Glutamatergic neuron (in vitro differentiated cells): ENCODE data around the gene TRIO. TPM values are rescaled to one million over a fixed set of nuclear protein-coding genes. Genes with fewer than 3 reads are reported as not detected.
A peak's percentile ranks its signal among the peaks of the same experiment; 100 is the strongest.

Experiments
- DNase-seq: peaks from one replicate; pipeline ENCODE4 v3.0.0; 2022
- H3K27ac Mint-ChIP-seq: one replicate; pipeline ENCODE4 v1.8.0; 2020; ENCODE audit warnings: mild to moderate bottlenecking, mixed read lengths, inconsistent platforms; ENCODE audit not compliant: unreplicated experiment
- H3K27me3 Mint-ChIP-seq: one replicate; pipeline ENCODE4 v1.8.0; 2020; ENCODE audit warnings: mild to moderate bottlenecking, moderate library complexity, mixed read lengths, inconsistent platforms; ENCODE audit not compliant: unreplicated experiment
- H3K36me3 Mint-ChIP-seq: one replicate; pipeline ENCODE4 v1.8.0; 2020; ENCODE audit warnings: mild to moderate bottlenecking, mixed read lengths, inconsistent platforms; ENCODE audit not compliant: unreplicated experiment
- H3K4me1 Mint-ChIP-seq: one replicate; pipeline ENCODE4 v1.8.0; 2020; ENCODE audit warnings: mild to moderate bottlenecking, low read depth, mixed read lengths, inconsistent platforms; ENCODE audit not compliant: unreplicated experiment
- H3K4me3 Mint-ChIP-seq: one replicate; pipeline ENCODE4 v1.8.0; 2020; ENCODE audit warnings: mild to moderate bottlenecking, mixed read lengths, inconsistent platforms; ENCODE audit not compliant: unreplicated experiment
- H3K9me3 Mint-ChIP-seq: one replicate; pipeline ENCODE4 v1.8.0; 2020; ENCODE audit warnings: mild to moderate bottlenecking, moderate library complexity, mixed read lengths, inconsistent platforms; ENCODE audit not compliant: unreplicated experiment
- total RNA-seq: library from RNA; stranded (reverse); fragmentation: NEBNext Ultra II Directional; extraction: Animal tissue kit (Norgen Biotek cat#: 25700); gene quantifications from one replicate; pipeline ENCODE4 v1.2.1, GENCODE V29; 2021; ENCODE audit not compliant: unreplicated experiment
- TF ChIP-seq, protein P1 (sequence below): fragments of 200-600 bp; sonication (generic); IDR thresholded peaks from one replicate; pipeline ENCODE4 v1.5.0; 2021; ENCODE audit not compliant: partially characterized antibody, unreplicated experiment

The TRIO gene
- total RNA-seq, 1 donor from 2014 or later, result 281 TPM

DNA sequence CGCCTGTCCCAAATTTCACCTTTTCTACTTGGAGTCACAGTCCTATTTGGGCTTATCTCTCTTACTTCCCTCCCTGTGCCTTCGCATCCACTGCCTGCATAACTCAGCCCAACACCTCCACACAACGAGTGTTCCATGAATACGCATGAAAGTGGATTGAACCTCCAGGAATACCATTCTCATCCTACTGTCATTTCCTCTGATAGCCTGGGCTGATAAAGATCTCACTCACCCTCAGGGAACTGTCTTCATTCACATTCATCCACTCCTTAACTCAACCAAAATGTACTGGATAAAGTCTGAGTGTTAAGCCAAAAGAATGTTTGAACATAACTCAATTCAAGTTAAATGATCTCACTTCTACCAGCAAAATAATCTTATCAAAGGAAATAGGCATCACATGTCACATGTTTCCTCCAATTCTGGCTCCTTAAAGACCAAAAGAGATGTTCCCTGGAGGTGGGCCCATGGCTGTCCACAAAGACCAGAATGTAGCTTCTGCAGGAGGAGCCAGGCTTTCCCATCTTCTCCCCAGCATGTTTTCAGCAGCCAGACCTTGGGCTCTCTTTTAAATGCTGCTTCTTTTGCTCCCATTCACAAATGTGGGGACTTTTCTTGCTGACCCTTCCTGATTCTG lies 28.4 kb upstream of the TRIO start:
- no peaks in the 10 kb centered on the region for H3K27me3 Mint-ChIP-seq
- H3K9me3 Mint-ChIP-seq, result no peaks in the 10 kb centered on the region
- no peak overlapping the region for H3K4me3 Mint-ChIP-seq
- H3K27ac Mint-ChIP-seq, result no peak overlapping the region
- H3K36me3 Mint-ChIP-seq, result no peaks in the 10 kb centered on the region
- TF ChIP-seq, protein P1, sequence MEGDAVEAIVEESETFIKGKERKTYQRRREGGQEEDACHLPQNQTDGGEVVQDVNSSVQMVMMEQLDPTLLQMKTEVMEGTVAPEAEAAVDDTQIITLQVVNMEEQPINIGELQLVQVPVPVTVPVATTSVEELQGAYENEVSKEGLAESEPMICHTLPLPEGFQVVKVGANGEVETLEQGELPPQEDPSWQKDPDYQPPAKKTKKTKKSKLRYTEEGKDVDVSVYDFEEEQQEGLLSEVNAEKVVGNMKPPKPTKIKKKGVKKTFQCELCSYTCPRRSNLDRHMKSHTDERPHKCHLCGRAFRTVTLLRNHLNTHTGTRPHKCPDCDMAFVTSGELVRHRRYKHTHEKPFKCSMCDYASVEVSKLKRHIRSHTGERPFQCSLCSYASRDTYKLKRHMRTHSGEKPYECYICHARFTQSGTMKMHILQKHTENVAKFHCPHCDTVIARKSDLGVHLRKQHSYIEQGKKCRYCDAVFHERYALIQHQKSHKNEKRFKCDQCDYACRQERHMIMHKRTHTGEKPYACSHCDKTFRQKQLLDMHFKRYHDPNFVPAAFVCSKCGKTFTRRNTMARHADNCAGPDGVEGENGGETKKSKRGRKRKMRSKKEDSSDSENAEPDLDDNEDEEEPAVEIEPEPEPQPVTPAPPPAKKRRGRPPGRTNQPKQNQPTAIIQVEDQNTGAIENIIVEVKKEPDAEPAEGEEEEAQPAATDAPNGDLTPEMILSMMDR, result no peak
- peaks cover 6% of the 10 kb centered on the region for H3K4me1 Mint-ChIP-seq
- DNase-seq, result no peak

DNA sequence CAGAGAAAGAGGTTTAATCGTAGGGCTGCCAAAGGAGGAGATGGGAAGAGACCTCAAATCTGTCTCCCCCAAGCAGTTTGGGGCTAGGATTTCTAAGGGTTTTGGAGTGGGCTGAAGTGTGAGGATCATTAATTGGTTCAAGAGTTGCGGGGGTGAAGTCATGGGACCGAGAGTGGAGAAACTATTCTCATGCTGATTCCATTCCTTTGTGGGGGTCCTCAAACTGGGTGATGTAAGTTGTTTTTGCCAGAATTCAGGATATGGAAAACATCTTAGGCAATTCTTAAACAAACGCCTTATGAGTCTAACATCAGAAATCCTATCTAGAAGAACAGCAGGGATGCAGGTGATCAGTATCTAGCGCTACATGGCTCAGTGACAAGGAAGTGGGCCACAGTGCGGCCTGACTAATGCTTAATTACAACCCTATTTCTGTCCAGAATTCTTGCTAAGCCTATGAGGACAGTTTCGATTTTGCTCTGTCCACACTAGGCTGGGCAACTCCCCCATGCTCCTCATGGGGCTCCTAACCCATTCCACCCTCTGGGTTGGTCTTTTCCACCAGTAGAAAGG lies 27.7 kb upstream of the TRIO start:
- no peak overlapping the region for H3K27ac Mint-ChIP-seq

DNA sequence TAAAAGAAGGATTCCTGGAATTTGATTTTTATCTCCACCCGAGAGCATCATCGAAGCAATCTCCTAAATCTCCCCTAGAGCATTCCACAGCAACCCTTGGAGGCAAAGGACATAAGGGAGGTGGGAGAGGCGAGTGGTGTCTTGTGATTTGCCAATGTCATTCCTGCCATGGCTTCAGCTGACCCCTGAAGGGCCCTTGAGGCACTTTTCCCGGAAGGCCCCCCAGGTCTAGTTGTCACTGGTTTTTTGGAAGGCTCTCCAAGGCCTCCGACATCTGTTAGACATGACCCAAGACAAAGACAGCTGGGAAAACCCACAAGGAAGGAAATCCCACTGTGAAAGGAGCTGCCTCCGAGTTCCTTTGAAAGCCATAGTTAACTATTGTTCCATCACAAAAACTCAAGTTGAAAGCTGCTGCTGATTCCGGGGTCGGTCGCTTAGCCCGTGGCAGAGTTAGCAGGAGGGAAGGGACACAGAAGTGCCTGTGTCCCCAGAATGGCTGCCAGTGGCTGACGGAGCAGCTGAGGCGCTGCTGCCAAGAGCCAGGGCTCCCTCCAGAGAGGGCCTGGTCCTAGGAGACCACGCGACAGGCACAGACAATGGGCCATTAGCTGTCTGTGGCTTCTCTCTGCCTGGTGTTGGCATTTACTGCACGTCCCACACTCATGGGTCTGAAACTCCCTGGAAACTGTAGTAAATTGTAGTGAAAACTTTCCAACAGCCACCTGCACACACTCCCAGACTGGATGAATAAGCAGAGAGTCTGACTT lies 24.4 kb upstream of the TRIO start:
- TF ChIP-seq, protein P1, result no peak
- Mint-ChIP-seq H3K36me3 (no peaks in the 10 kb centered on the region), H3K27me3 (no peaks in the 10 kb centered on the region), H3K9me3 (no peaks in the 10 kb centered on the region), H3K4me1 (peaks cover 12% of the 10 kb centered on the region), H3K4me3 (no peak overlapping the region), H3K27ac (no peak overlapping the region)
- DNase-seq, result peak; percentile 36

More for the DNA sequence above, 27.7 kb upstream of the TRIO start:
- no peak for DNase-seq
- H3K36me3 Mint-ChIP-seq, result no peaks in the 10 kb centered on the region
- no peak overlapping the region for H3K4me3 Mint-ChIP-seq
- TF ChIP-seq, protein P1, result no peak
- H3K9me3 Mint-ChIP-seq, result no peaks in the 10 kb centered on the region
- peaks cover 6% of the 10 kb centered on the region for H3K4me1 Mint-ChIP-seq
- no peaks in the 10 kb centered on the region for H3K27me3 Mint-ChIP-seq

DNA sequence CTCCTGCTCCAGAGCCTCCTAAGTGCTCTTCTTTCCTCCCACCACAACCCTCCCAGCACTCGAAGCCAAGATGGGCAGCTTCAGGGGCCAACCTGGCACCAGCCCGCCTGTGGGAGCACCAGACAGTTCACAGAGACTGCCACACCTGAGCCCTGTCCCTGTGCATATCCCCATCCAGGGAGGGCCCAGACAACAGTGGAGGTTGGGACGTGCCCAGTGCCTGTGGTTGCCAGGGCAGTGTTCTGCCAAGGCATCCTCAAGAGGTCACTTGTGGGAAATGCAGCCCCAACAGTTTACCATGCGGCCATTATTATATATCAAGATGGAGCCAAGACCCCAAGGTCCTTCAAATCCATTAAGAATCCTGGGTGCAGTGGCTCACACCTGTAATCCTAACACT lies 23.0 kb upstream of the TRIO start:
- Mint-ChIP-seq H3K27ac (no peak overlapping the region), H3K27me3 (no peaks in the 10 kb centered on the region)

More for the DNA sequence above, 23.0 kb upstream of the TRIO start:
- TF ChIP-seq, protein P1, result no peak
- peaks cover 3% of the 10 kb centered on the region for H3K9me3 Mint-ChIP-seq
- H3K36me3 Mint-ChIP-seq, result no peaks in the 10 kb centered on the region
- peaks cover 12% of the 10 kb centered on the region for H3K4me1 Mint-ChIP-seq
- H3K4me3 Mint-ChIP-seq, result no peak overlapping the region
- DNase-seq, result no peak
